WTC11 (cell line): ENCODE results near the gene B3GAT3. TPM values are rescaled to one million over a fixed set of nuclear protein-coding genes. Genes with fewer than 3 reads are reported as not detected.
A peak's percentile ranks its signal among the peaks of the same experiment; 100 is the strongest.

ENCODE experiments used
- ATAC-seq: fragments of 200-7000 bp; cut with Tn5 transposase; 2 replicates; pipeline ENCODE4 v1.10.0; 2021; ENCODE audit warnings: mild to moderate bottlenecking, moderate library complexity
- CTCF ChIA-PET: fragments of 300-600 bp; sonication (Branson Sonifier 250); formaldehyde crosslinking; loops from one replicate; lab custom pipeline; 2021; ENCODE audit warnings: antibody characterized with exemption; lab: Charles Lee
- POLR2A ChIA-PET: fragments of 350-600 bp; sonication (Branson Sonifier 250); formaldehyde crosslinking; loops from one replicate; lab custom pipeline; 2021; ENCODE audit warnings: antibody characterized with exemption; lab: Charles Lee
- DNase-seq: peaks from one replicate; pipeline ENCODE4 v3.0.0; 2021; ENCODE audit warnings: low spot score
- H3K27ac Mint-ChIP-seq: 2 replicates; pipeline ENCODE4 v1.8.0; 2021; ENCODE audit warnings: mixed read lengths
- H3K27me3 Mint-ChIP-seq: 2 replicates; pipeline ENCODE4 v1.8.0; 2021; ENCODE audit warnings: low read depth, mild to moderate bottlenecking, moderate library complexity, mixed read lengths
- H3K36me3 Mint-ChIP-seq: 2 replicates; pipeline ENCODE4 v1.8.0; 2021; ENCODE audit warnings: mixed read lengths
- H3K4me1 Mint-ChIP-seq: 2 replicates; pipeline ENCODE4 v1.8.0; 2022; ENCODE audit warnings: mixed read lengths
- H3K4me3 Mint-ChIP-seq: 2 replicates; pipeline ENCODE4 v1.8.0; 2021; ENCODE audit warnings: mild to moderate bottlenecking, moderate library complexity, mixed read lengths
- H3K9me3 Mint-ChIP-seq: 2 replicates; pipeline ENCODE4 v1.8.0; 2021; ENCODE audit warnings: mixed read lengths
- ERG ChIP-seq: fragments of 250-450 bp; sonication (Bioruptor Pico); IDR thresholded peaks from 2 replicates; pipeline ENCODE4 v1.8.0; 2021; ENCODE audit warnings: mild to moderate bottlenecking
- MAX ChIP-seq: sonication (generic); formaldehyde crosslinking; IDR thresholded peaks from 2 replicates; pipeline ENCODE4 v1.8.0; 2022; ENCODE audit warnings: mild to moderate bottlenecking, missing genetic modification reagents
- SP1 ChIP-seq: sonication (generic); formaldehyde crosslinking; conservative IDR thresholded peaks from 2 replicates; pipeline ENCODE4 v1.8.1; 2022; ENCODE audit warnings: missing genetic modification reagents
- TCF7 ChIP-seq: sonication (generic); formaldehyde crosslinking; IDR thresholded peaks from 2 replicates; pipeline ENCODE4 v1.8.0; 2022; ENCODE audit warnings: mild to moderate bottlenecking, low read depth, missing genetic modification reagents, moderate library complexity
- TEAD4 ChIP-seq: sonication (generic); formaldehyde crosslinking; IDR thresholded peaks from 2 replicates; pipeline ENCODE4 v1.8.0; 2022; ENCODE audit warnings: mild to moderate bottlenecking, missing genetic modification reagents
- TP53 ChIP-seq: sonication (generic); formaldehyde crosslinking; IDR thresholded peaks from 2 replicates; pipeline ENCODE4 v1.8.1; 2023; ENCODE audit warnings: mild to moderate bottlenecking, missing genetic modification reagents
- ZBTB43 ChIP-seq: sonication (generic); formaldehyde crosslinking; IDR thresholded peaks from 2 replicates; pipeline ENCODE4 v1.8.1; 2023; ENCODE audit warnings: mild to moderate bottlenecking, missing genetic modification reagents
- ZMAT4 ChIP-seq: fragments of 250-450 bp; sonication (Bioruptor Pico); IDR thresholded peaks from 2 replicates; pipeline ENCODE4 v1.9.0; 2021; ENCODE audit warnings: mild to moderate bottlenecking
- ZNF281 ChIP-seq: sonication (generic); formaldehyde crosslinking; IDR thresholded peaks from 2 replicates; pipeline ENCODE4 v1.8.0; 2023; ENCODE audit warnings: mild to moderate bottlenecking, missing genetic modification reagents
- ZNF671 ChIP-seq: fragments of 250-450 bp; sonication (Bioruptor Pico); IDR thresholded peaks from 2 replicates; pipeline ENCODE4 v1.8.0; 2021; ENCODE audit warnings: mild to moderate bottlenecking
- total RNA-seq: library from RNA; stranded (reverse); gene quantifications from 3 replicates; pipeline ENCODE4 v1.2.3, GENCODE V29; 2021

B3GAT3 gene
- total RNA-seq, 1 experiment from 2014 or later: 43.9 TPM

- DNase-seq (peak; percentile 89), ATAC-seq (peak; percentile 34)
- Mint-ChIP-seq H3K4me3 (peak overlapping the region; percentile 55), H3K4me1 (peaks cover 19% of the 10 kb centered on the region), H3K36me3 (peaks cover 54% of the 10 kb centered on the region), H3K9me3 (no peaks in the 10 kb centered on the region), H3K27me3 (no peaks in the 10 kb centered on the region; the same call in 1 of the 2 replicates), H3K27ac (peak overlapping the region; percentile 82)
- POLR2A ChIA-PET: interaction anchor here (1.0 to 3.1 kb wide), 3 partner anchors 7 to 71 kb away, joined by 4 to 53 read pairs (median 5); partner anchors contain the start of genes B3GAT3, C11orf98, CSKMT and MTA2
- CTCF ChIA-PET: interaction anchor here (0.6 to 4.5 kb wide), 14 partner anchors 11 to 897 kb away, joined by 3 to 74 read pairs (median 6); partner anchors contain the start of genes B3GAT3, C11orf98, CSKMT and EEF1G
- no peak for TF ChIP-seq TEAD4 (CRISPR knock-in tag)
- 0 out of 2 replicates have a peak, but pooled peaks have one; percentile 20 for TF ChIP-seq SP1
- no peak for TF ChIP-seq ZMAT4 (CRISPR knock-in tag)
- TF ChIP-seq ZNF281 (CRISPR knock-in tag): no peak
- 0 out of 2 replicates have a peak, but pooled peaks have one; percentile 15 for TF ChIP-seq MAX (CRISPR knock-in tag)
- TF ChIP-seq ZNF671 (CRISPR knock-in tag): no peak
- no peak for TF ChIP-seq TP53 (CRISPR knock-in tag)
Observed at GRCh38 chr11:62593434-62594044, 28.2 kb downstream of the B3GAT3 start.

GRCh38 chr11:62592989-62593421, 28.8 kb downstream of the B3GAT3 start:
- TF ChIP-seq ZNF281 (CRISPR knock-in tag) (no peak), ZBTB43 (CRISPR knock-in tag) (0 out of 2 replicates have a peak, but pooled peaks have one; percentile 26)
- no peak overlapping the region for H3K27ac Mint-ChIP-seq
- peaks cover 52% of the 10 kb centered on the region for H3K36me3 Mint-ChIP-seq
- H3K4me1 Mint-ChIP-seq: peaks cover 19% of the 10 kb centered on the region
- ATAC-seq: no peak
- ChIA-PET POLR2A (interaction anchor here (2.0 to 3.1 kb wide), 4 partner anchors 8 to 73 kb away, joined by 8 to 53 read pairs (median 40); partner anchors contain the start of genes B3GAT3, C11orf98, CSKMT and INTS5), CTCF (interaction anchor here (0.6 to 4.5 kb wide), 14 partner anchors 11 to 898 kb away, joined by 3 to 74 read pairs (median 14); partner anchors contain the start of genes B3GAT3, EML3, GANAB and MTA2)
- H3K4me3 Mint-ChIP-seq: no peak overlapping the region
- H3K9me3 Mint-ChIP-seq: no peaks in the 10 kb centered on the region
- no peaks in the 10 kb centered on the region; the same call in 1 of the 2 replicates for H3K27me3 Mint-ChIP-seq
- DNase-seq: no peak

- no peak for TF ChIP-seq ZMAT4 (CRISPR knock-in tag)
- TF ChIP-seq ERG (CRISPR knock-in tag): no peak
- TF ChIP-seq TCF7: no peak
- TF ChIP-seq, all 79 proteins: peak for 0
- Mint-ChIP-seq H3K36me3 (peaks cover 52% of the 10 kb centered on the region), H3K4me1 (peaks cover 19% of the 10 kb centered on the region), H3K4me3 (peak overlapping the region; percentile 99), H3K27me3 (no peaks in the 10 kb centered on the region; the same call in 1 of the 2 replicates), H3K9me3 (no peaks in the 10 kb centered on the region), H3K27ac (peak overlapping the region; percentile 91)
- ChIA-PET POLR2A (interaction anchor here (0.6 to 3.1 kb wide), 37 partner anchors 8 to 254 kb away, joined by 3 to 53 read pairs (median 8); partner anchors contain the start of genes ASRGL1, B3GAT3, BSCL2 and C11orf98), CTCF (interaction anchor here (0.6 to 4.5 kb wide), 31 partner anchors 10 to 252 kb away, joined by 3 to 74 read pairs (median 7); partner anchors contain the start of genes B3GAT3, BSCL2, C11orf98 and CSKMT)
- ATAC-seq: peak; percentile 10
- DNase-seq: no peak
Observed at GRCh38 chr11:62592146-62592815, 29.5 kb downstream of the B3GAT3 start.
